PC-3 (cell line): ENCODE measurements around the gene PRM1.

Experiments
- EZH2 ChIP-seq: fragments of 300-600 bp; sonication (generic); IDR thresholded peaks from one replicate; pipeline ENCODE4 v1.6.1; 2017; ENCODE audit warnings: antibody characterized with exemption, mild to moderate bottlenecking, low read length; ENCODE audit not compliant: unreplicated experiment
- TF ChIP-seq, protein P1 (sequence below): fragments of 300-600 bp; sonication (generic); conservative IDR thresholded peaks from 2 replicates; pipeline ENCODE4 v1.5.1; 2017; ENCODE audit warnings: antibody characterized with exemption, low read depth, mild to moderate bottlenecking, low read length

DNA sequence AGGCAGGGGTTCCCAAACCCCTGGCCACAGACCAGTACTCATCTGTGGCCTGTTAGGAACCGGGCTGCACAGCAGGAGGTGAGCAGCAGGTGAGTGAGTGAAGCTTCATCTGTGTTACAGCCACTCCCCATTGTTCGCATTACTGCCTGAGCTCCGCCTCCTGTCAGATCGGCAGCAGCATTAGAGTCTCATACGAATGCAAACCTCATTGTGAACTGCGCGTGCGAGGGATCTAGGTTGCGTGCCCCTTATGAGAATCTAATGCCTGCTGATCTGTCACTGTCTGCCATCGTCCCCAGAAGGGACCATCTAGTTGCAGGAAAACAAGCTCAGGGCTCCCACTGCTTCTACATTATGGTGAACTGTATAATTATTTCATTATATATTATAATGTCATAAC, 39.0 kb upstream of the PRM1 start:
- TF ChIP-seq, protein P1, sequence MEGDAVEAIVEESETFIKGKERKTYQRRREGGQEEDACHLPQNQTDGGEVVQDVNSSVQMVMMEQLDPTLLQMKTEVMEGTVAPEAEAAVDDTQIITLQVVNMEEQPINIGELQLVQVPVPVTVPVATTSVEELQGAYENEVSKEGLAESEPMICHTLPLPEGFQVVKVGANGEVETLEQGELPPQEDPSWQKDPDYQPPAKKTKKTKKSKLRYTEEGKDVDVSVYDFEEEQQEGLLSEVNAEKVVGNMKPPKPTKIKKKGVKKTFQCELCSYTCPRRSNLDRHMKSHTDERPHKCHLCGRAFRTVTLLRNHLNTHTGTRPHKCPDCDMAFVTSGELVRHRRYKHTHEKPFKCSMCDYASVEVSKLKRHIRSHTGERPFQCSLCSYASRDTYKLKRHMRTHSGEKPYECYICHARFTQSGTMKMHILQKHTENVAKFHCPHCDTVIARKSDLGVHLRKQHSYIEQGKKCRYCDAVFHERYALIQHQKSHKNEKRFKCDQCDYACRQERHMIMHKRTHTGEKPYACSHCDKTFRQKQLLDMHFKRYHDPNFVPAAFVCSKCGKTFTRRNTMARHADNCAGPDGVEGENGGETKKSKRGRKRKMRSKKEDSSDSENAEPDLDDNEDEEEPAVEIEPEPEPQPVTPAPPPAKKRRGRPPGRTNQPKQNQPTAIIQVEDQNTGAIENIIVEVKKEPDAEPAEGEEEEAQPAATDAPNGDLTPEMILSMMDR: no peak
- no peak for TF ChIP-seq EZH2
